Prostate gland (tissue), 2 donors: ENCODE measurements around the gene AMN. TPM values are rescaled to one million over a fixed set of nuclear protein-coding genes. Genes with fewer than 3 reads are reported as not detected.

Experiments
- DNase-seq: peaks from one replicate; pipeline ENCODE4 v3.0.0-alpha.2; 2019; ENCODE audit warnings: low spot score
- H3K27ac ChIP-seq, 2 donors: fragments of 200-600 bp; sonication (generic); 2 replicates each; pipeline ENCODE4 v1.5.1; 2017 to 2019
- H3K27me3 ChIP-seq: fragments of 200-600 bp; sonication (generic); replicated peaks from 2 replicates; pipeline ENCODE4 v1.5.1; 2019; ENCODE audit not compliant: insufficient read depth
- H3K36me3 ChIP-seq, 2 donors: fragments of 200-600 bp; sonication (generic); 1 replicate in 1 of 2; 2 replicates in 1 of 2; pipeline versions ENCODE4 v1.5.1 to v1.8.1; 2017 to 2019
- H3K4me1 ChIP-seq: fragments of 200-600 bp; sonication (generic); replicated peaks from 2 replicates; pipeline ENCODE4 v1.5.1; 2019
- H3K4me3 ChIP-seq, 2 donors: fragments of 200-600 bp; sonication (generic); 2 replicates each; pipeline ENCODE4 v1.5.1; 2017 to 2019
- H3K9me3 ChIP-seq: fragments of 200-600 bp; sonication (generic); 2 replicates; pipeline ENCODE4 v1.5.1; 2017
- CTCF ChIP-seq, 4 experiments: fragments of 200-600 bp in 2 of 4; fragments of 450-650 bp in 2 of 4; sonication (generic) in 2 of 4; IDR thresholded peaks; 1 replicate in 3 of 4; 2 replicates in 1 of 4; pipeline ENCODE4 v1.5.1; 2016 to 2019; ENCODE audit warnings: antibody characterized with exemption in 4 of 4, mild to moderate bottlenecking in 2 of 4, moderate library complexity in 2 of 4
- POLR2A ChIP-seq: fragments of 450-650 bp; IDR thresholded peaks from one replicate; pipeline ENCODE4 v1.6.1; 2016; ENCODE audit warnings: antibody characterized with exemption, mild to moderate bottlenecking
- POLR2AphosphoS5 ChIP-seq: sonication (generic); formaldehyde crosslinking; IDR thresholded peaks from one replicate; pipeline ENCODE4 v1.6.1; 2017; ENCODE audit warnings: antibody characterized with exemption
- WGBS: methylation state at CpG from one replicate; pipeline ENCODE4 v1.1.5; 2018; 5-methylcytosine and 5-hydroxymethylcytosine counted together
- intact Hi-C: fragments of 100-400 bp; cut with DNase I; formaldehyde crosslinking; loops from one replicate; pipeline ENCODE4 v1.14.2; 2022
- total RNA-seq, 2 donors: library from RNA; depleted of rRNA; stranded (reverse); fragments of >200 nt; gene quantifications; one replicate each; pipeline ENCODE4 v1.1.0, GENCODE V29; 2016

AMN gene
- total RNA-seq, 2 donors from 2014 or later, result 0.91 to 1.6 TPM

- H3K9me3 ChIP-seq, result no peaks in the 10 kb centered on the region
- intact Hi-C loops, result no loop called here
Observed at GRCh38 chr14:102975662-102976061, 53.2 kb downstream of the AMN start.

GRCh38 chr14:102977475-102977874 lies 55.0 kb downstream of the AMN start:
- intact Hi-C loops, result no loop called here
- peaks cover 2% of the 10 kb centered on the region for H3K4me1 ChIP-seq
- H3K36me3 ChIP-seq, result peaks cover 3 to 15% of the 10 kb centered on the region in 2 donors
- peak; percentile 34 for DNase-seq
- H3K4me3 ChIP-seq, result no peak overlapping the region
- TF ChIP-seq POLR2AphosphoS5 (peak; percentile 42), POLR2A (no peak), CTCF (IDR thresholded peaks at IDR 0.05) (no peak)
- no peaks in the 10 kb centered on the region for H3K27me3 ChIP-seq
- H3K9me3 ChIP-seq, result no peaks in the 10 kb centered on the region
- H3K27ac ChIP-seq, result no peak overlapping the region
- 52% methylated on average over 8 of the region's 8 CpGs for WGBS

More at GRCh38 chr14:102975662-102976061, 53.2 kb downstream of the AMN start:
- peaks cover 3 to 21% of the 10 kb centered on the region in 2 donors for H3K36me3 ChIP-seq
- TF ChIP-seq POLR2A (no peak), POLR2AphosphoS5 (no peak)
- H3K27ac ChIP-seq, result no peak overlapping the region
- H3K4me1 ChIP-seq, result peaks cover 2% of the 10 kb centered on the region
- H3K4me3 ChIP-seq, result no peak overlapping the region
- no peaks in the 10 kb centered on the region for H3K27me3 ChIP-seq
- WGBS, result 94% methylated on average over 17 of the region's 17 CpGs
- no peak for DNase-seq

GRCh38 chr14:102979406-102979805 lies 56.9 kb downstream of the AMN start:
- 95% methylated on average over 9 of the region's 9 CpGs for WGBS
- DNase-seq, result no peak
- no peaks in the 10 kb centered on the region for H3K9me3 ChIP-seq
- H3K4me1 ChIP-seq, result peaks cover 2% of the 10 kb centered on the region
- no peak overlapping the region for H3K4me3 ChIP-seq
- H3K36me3 ChIP-seq, result peaks cover 3 to 8% of the 10 kb centered on the region in 2 donors
- intact Hi-C loops, result no loop called here
- TF ChIP-seq POLR2A (no peak), POLR2AphosphoS5 (no peak), CTCF (IDR thresholded peaks at IDR 0.05) (no peak)
- H3K27ac ChIP-seq, result no peak overlapping the region
- H3K27me3 ChIP-seq, result no peaks in the 10 kb centered on the region

GRCh38 chr14:102980409-102980810 lies 57.9 kb downstream of the AMN start:
- intact Hi-C loops, result no loop called here
- 87% methylated on average over 8 of the region's 8 CpGs for WGBS
- Histone ChIP-seq H3K4me3 (no peak overlapping the region), H3K9me3 (no peaks in the 10 kb centered on the region), H3K36me3 (peaks cover 3 to 8% of the 10 kb centered on the region in 2 donors), H3K27ac (no peak overlapping the region), H3K4me1 (peaks cover 7% of the 10 kb centered on the region), H3K27me3 (no peaks in the 10 kb centered on the region)
- DNase-seq, result no peak
- TF ChIP-seq CTCF (IDR thresholded peaks at IDR 0.05) (no peak), POLR2A (no peak), POLR2AphosphoS5 (no peak)

Other genes with a start within 250 kb of the AMN start
- 10 to 100 TPM in 1 of 2 donors, 1 to 10 TPM in 1; 8.3 to 22.0 TPM for gene TRAF3, start 145.2 kb upstream of the AMN start, total RNA-seq
- gene CDC42BPB, start 134.9 kb downstream of the AMN start, total RNA-seq, result 100 to 1,000 TPM in 1 of 2 donors, 10 to 100 TPM in 1; 78.9 to 172 TPM
- 1 to 10 TPM in 1 of 2 donors, not detected in 1; 3.3 TPM for gene LBHD2, start 161.5 kb downstream of the AMN start, total RNA-seq
- 1 to 10 TPM in 1 of 2 donors, under 1 TPM in 1; 0.27 to 2.0 TPM for gene EXOC3L4, start 172.1 kb downstream of the AMN start, total RNA-seq
- gene TNFAIP2, start 200.8 kb downstream of the AMN start, total RNA-seq, result 10 to 100 TPM; 36.5 to 46.4 TPM